GM12872 (cell line): ENCODE measurements around the gene DLD.

Source experiments
- TF ChIP-seq, protein P1 (sequence below): IDR thresholded peaks from 3 replicates; pipeline ENCODE4 v1.5.1; 2011; ENCODE audit warnings: low read depth, mild to moderate bottlenecking, low read length, moderate library complexity; ENCODE audit not compliant: insufficient read depth

DLD gene

DNA sequence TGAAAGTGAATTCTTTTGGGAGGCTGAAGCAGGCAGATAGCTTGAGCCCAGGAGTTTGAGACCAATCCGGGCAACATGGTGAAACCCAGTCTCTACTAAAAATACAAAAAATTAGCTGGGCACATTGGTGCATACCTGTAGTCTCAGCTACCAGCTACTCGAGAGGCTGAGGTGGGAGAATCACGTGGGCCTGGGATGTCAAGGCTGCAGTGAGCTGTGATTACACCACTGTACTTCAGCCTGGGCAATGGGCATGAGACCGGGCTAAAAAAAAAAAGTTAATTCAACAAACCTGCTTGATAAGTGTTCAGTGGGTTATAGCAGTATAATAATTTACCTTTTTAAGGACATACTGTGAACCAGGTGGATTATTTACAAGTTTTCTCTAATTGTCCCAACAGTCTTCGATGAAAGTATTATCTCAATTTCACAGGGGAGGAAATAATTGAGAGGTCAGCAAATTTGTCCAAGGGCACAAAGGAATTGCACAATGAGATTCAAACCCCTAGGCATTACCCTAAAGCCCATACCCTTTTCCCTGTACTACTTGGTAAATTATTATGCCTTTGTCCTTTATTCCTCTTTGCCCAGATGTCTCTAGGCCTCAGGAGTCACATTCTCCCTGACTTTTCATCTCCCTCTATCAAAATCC is 13.1 kb upstream of the DLD start:
- TF ChIP-seq, protein P1, sequence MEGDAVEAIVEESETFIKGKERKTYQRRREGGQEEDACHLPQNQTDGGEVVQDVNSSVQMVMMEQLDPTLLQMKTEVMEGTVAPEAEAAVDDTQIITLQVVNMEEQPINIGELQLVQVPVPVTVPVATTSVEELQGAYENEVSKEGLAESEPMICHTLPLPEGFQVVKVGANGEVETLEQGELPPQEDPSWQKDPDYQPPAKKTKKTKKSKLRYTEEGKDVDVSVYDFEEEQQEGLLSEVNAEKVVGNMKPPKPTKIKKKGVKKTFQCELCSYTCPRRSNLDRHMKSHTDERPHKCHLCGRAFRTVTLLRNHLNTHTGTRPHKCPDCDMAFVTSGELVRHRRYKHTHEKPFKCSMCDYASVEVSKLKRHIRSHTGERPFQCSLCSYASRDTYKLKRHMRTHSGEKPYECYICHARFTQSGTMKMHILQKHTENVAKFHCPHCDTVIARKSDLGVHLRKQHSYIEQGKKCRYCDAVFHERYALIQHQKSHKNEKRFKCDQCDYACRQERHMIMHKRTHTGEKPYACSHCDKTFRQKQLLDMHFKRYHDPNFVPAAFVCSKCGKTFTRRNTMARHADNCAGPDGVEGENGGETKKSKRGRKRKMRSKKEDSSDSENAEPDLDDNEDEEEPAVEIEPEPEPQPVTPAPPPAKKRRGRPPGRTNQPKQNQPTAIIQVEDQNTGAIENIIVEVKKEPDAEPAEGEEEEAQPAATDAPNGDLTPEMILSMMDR: no peak

DNA sequence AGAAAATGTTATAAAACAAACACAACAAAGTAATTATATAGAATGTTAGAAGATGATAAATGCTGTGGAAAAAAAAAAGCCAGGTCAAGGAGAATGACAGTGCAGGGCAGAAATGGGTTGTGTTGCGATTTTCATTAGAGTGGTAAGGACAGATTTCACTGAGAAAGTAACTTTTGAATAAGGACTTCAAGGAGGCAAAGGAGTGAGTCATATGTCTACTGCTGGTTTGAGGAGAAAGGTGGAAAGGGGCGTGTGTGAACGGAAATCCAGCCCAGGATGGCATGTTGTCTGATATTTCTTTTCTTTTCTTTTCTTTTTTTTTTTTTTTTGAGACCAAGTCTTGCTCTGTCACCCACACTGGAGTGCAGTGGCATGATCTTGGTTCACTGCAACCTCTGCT is 12.3 kb upstream of the DLD start:
- TF ChIP-seq, protein P1: no peak

DNA sequence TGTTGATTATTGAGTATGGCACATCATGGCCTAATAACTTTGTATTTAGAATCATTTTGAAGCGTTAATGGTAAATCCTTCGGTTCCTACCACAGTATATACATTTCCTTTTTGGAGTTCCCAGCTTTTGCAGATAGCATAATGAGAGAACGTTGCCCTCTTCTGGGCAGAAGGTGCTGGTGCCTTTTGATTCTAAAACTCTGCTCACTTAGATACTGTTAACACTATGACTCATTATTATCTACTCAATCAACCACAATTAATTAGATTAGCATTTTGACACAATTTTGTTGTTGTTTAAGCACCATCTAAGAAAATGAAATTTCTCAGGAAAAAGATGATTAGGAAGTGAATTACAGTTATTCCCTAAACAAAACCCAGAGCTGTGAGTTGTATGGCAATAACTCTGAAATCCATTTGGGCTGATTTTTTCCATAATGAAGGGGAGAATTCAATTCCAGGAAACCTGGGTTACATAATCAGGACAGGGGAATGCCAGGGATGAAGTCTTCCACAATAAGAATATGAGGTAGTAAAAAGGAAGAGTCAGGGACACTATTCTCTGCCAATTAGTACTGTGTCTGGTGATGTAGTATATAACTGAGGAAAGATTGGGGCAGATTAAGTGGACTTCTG is 11.5 kb upstream of the DLD start:
- TF ChIP-seq, protein P1: peak; percentile 71

DNA sequence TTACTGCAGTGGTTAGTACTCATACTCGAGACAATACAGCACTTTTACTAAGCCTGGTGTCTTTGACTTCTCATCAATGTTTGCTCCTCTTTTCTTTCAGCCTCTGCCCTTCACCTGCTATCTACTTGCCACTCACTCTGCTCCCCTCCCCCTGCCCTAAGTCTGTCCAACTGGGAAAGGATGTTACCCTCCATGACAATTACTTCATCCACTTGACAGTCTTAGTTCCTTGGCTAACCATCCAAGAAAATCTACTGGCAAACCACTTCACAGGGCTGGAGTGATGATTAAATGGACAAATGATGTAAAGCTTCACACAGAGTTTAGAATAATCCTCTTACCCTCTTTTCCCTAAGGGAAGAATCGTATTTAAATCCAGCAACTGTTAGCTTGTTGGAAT is 8.2 kb upstream of the DLD start:
- TF ChIP-seq, protein P1: no peak

DNA sequence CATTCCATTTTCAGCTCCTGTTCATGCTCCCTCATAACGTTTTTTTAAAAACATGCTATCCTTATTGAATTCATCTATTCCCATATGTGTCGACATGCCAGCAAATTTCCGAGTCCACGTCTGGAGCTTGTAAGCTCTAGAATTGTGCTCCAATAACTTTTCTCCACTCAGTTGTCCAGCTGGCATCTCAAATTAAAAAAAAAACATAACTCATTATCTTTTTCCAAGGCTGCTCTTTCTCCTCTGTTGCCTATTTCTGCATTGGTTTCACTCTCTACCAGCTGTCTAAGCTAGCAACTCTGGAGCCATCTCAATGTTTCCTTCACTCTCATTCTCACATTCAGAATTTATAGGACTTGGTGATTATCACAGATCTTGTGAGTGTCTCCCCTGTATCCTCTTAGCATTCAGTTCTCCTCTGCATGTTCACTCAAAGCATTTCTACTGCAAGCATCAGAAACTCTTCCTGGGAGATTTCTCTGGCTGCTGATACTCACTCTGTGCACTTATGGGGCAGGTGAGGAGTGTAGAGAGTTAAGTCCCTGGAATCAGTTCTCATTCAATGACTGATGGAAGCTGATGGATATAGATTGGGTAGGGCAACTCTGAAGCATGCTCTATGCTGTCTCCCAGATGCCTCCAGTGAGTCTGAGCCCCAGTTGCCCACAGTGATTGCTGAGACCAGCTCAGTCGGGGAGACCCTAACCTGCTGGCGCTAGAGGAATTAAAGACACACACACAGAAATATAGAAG is 6.7 kb upstream of the DLD start:
- TF ChIP-seq, protein P1: no peak

DNA sequence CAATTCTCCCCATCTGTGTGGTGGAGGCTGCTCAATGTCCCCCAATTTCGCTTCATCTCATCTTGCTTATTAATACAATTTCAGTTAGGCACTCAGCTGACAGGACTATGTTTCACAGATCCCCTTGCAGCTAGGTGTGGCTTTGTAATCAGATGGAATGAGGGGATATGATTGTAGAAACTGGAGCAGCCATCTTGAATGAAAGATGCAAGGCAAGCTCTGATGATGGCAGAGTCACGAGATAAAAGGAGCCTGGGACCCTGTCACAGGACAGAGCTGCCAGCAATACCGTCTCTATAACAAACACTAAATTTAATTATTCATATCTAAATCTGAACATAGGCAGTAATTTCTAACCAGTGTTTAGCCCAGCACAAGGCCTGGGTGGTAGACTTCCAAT is 991 bp upstream of the DLD start:
- TF ChIP-seq, protein P1: no peak

DNA sequence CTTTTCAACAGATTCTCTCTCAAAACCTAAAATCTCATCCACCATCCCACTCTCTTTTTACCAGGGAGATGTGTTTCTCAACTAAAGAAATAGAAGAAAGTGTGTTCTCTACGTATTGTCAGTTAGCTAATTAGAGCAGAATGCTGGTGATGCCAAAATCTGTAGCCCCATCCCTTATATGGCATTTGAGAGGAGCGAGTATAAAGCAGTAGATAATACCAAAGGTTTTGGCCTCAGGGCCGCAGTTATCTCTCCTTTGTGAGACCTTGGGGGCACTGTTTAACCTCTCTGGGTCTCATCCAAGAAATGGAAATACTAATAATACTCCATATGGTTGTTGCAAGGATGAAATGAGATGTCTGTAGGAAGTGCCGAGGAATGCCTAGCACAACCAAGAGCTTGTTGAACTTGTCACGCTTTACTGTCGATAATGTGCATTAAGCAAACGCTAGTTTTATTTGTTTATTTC is 456 bp upstream of the DLD start:
- TF ChIP-seq, protein P1: no peak
